Fibroblast of lung (primary cell): ENCODE measurements around the gene SLC38A3. TPM values are rescaled to one million over a fixed set of nuclear protein-coding genes. Genes with fewer than 3 reads are reported as not detected.

ENCODE experiments used
- DNase-seq, 2 donors: peaks; one replicate each; pipeline versions ENCODE4 v3.0.0 to v3.0.0-alpha.2; 2010; ENCODE audit warnings: low read depth in 2 of 2
- H2AFZ ChIP-seq: 2 replicates; pipeline ENCODE4 v1.5.1; 2012; ENCODE audit warnings: low read length, control low read depth, inconsistent platforms
- H3K27ac ChIP-seq: 2 replicates; pipeline ENCODE4 v1.5.1; 2011; ENCODE audit warnings: low read length, control low read depth; ENCODE audit not compliant: insufficient read depth
- H3K27me3 ChIP-seq: 2 replicates; pipeline ENCODE4 v1.5.1; 2011; ENCODE audit warnings: mild to moderate bottlenecking, low read length; ENCODE audit not compliant: control insufficient read depth, insufficient read depth
- H3K36me3 ChIP-seq: 2 replicates; pipeline ENCODE4 v1.5.1; 2011; ENCODE audit warnings: low read length; ENCODE audit not compliant: control insufficient read depth, insufficient read depth
- H3K4me1 ChIP-seq: 2 replicates; pipeline ENCODE4 v1.5.1; 2011; ENCODE audit warnings: low read length; ENCODE audit not compliant: control insufficient read depth, insufficient read depth; ENCODE audit errors: extremely low read depth
- H3K4me2 ChIP-seq: 2 replicates; pipeline ENCODE4 v1.5.1; 2011; ENCODE audit warnings: low read length, control low read depth; ENCODE audit not compliant: insufficient read depth; ENCODE audit errors: extremely low read depth
- H3K4me3 ChIP-seq, 4 experiments: fragments of 200-600 bp in 1 of 4; sonication (generic) in 1 of 4; replicated peaks in 1 of 4; 2 replicates each; pipeline ENCODE4 v1.5.1; 2011 to 2016; ENCODE audit warnings: low read length in 4 of 4, low read depth in 3 of 4, mild to moderate bottlenecking in 3 of 4, control low read depth in 2 of 4, inconsistent platforms in 1 of 4, mixed read lengths in 1 of 4; ENCODE audit not compliant: insufficient read depth in 1 of 4; ENCODE audit errors: control extremely low read depth in 1 of 4
- H3K79me2 ChIP-seq: 2 replicates; pipeline ENCODE4 v1.5.1; 2012; ENCODE audit warnings: mild to moderate bottlenecking, low read length, inconsistent platforms; ENCODE audit not compliant: control insufficient read depth, insufficient read depth
- H3K9ac ChIP-seq: 2 replicates; pipeline ENCODE4 v1.5.1; 2011; ENCODE audit warnings: mild to moderate bottlenecking, low read length, control low read depth; ENCODE audit not compliant: insufficient read depth
- H3K9me3 ChIP-seq: 2 replicates; pipeline ENCODE4 v1.5.1; 2012; ENCODE audit warnings: low read depth, low read length; ENCODE audit not compliant: control insufficient read depth, insufficient read depth
- H4K20me1 ChIP-seq: 2 replicates; pipeline ENCODE4 v1.5.1; 2011; ENCODE audit warnings: low read length; ENCODE audit not compliant: control insufficient read depth, insufficient read depth; ENCODE audit errors: extremely low read depth
- EZH2 ChIP-seq: IDR thresholded peaks from 2 replicates; pipeline ENCODE4 v1.5.1; 2012; ENCODE audit warnings: low read length, control low read depth, mild to moderate bottlenecking; ENCODE audit errors: missing control alignments
- polyA plus RNA-seq, 2 donors: library from polyadenylated mRNA; depleted of rRNA in 1 of 2; stranded (reverse) in 1 of 2; unstranded in 1 of 2; fragments of >200 nt; gene quantifications; 2 replicates each; pipeline ENCODE4 v1.2.1, GENCODE V29; 2011 to 2012; ENCODE audit warnings: missing spikeins in 1 of 2
- total RNA-seq: library from RNA; depleted of rRNA; stranded (reverse); fragments of >200 nt; gene quantifications from 2 replicates; pipeline ENCODE4 v1.2.1, GENCODE V29; 2014
- TF ChIP-seq, protein P1 (sequence below), 2 donors: IDR thresholded peaks in 1 of 2; conservative IDR thresholded peaks in 1 of 2; 1 replicate in 1 of 2; 2 replicates in 1 of 2; pipeline ENCODE4 v1.5.1; 2011 to 2012; ENCODE audit warnings: low read length in 2 of 2, control low read depth in 1 of 2, inconsistent platforms in 1 of 2, low read depth in 1 of 2, mild to moderate bottlenecking in 1 of 2

SLC38A3 gene
- total and polyA plus RNA-seq, 2 donors (not counting 1 experiment from before 2014, with no cell fraction given): 0.02 TPM; not detected in 1

DNA sequence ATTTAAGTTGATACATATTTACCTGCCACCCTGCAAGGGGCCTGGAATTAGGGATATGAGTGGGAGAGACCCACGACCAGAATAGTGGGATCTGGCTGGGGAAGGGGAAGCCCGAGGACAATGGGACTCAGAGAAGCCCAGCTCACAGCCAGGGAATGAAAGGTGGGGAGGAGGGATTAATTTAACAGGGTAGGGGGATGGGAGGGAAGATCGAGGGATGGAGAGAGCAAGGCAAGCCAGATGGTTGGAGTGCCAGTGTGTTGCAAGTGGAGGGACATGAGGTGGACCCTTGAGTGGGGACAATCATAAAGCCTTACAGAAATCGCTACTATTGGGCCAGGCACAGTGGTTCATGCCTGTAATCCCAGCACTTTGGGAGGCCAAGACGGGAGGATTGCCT, 26.5 kb downstream of the SLC38A3 start:
- no peak overlapping the region for H3K27ac ChIP-seq
- TF ChIP-seq, protein P1, sequence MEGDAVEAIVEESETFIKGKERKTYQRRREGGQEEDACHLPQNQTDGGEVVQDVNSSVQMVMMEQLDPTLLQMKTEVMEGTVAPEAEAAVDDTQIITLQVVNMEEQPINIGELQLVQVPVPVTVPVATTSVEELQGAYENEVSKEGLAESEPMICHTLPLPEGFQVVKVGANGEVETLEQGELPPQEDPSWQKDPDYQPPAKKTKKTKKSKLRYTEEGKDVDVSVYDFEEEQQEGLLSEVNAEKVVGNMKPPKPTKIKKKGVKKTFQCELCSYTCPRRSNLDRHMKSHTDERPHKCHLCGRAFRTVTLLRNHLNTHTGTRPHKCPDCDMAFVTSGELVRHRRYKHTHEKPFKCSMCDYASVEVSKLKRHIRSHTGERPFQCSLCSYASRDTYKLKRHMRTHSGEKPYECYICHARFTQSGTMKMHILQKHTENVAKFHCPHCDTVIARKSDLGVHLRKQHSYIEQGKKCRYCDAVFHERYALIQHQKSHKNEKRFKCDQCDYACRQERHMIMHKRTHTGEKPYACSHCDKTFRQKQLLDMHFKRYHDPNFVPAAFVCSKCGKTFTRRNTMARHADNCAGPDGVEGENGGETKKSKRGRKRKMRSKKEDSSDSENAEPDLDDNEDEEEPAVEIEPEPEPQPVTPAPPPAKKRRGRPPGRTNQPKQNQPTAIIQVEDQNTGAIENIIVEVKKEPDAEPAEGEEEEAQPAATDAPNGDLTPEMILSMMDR (conservative IDR thresholded peaks at IDR 0.05 in 1 of 2, IDR thresholded peaks at IDR 0.05 in 1 of 2; ENCODE audit: low read depth in 1 of 2, low read length in 2 of 2): no peak
- TF ChIP-seq EZH2: no peak
- no peaks in the 10 kb centered on the region for H3K27me3 ChIP-seq
- H3K79me2 ChIP-seq: peaks cover 5% of the 10 kb centered on the region
- no peak overlapping the region for H2AFZ ChIP-seq
- no peak overlapping the region for H3K9ac ChIP-seq
- no peaks in the 10 kb centered on the region for H4K20me1 ChIP-seq
- no peaks in the 10 kb centered on the region for H3K9me3 ChIP-seq
- no peak overlapping the region for H3K4me2 ChIP-seq
- H3K4me1 ChIP-seq: peaks cover 8% of the 10 kb centered on the region
- H3K36me3 ChIP-seq: no peaks in the 10 kb centered on the region
- no peak for DNase-seq
- H3K4me3 ChIP-seq: no peak overlapping the region

- no peak for DNase-seq
- no peak for TF ChIP-seq EZH2
- TF ChIP-seq, protein P1 (conservative IDR thresholded peaks at IDR 0.05 in 1 of 2, IDR thresholded peaks at IDR 0.05 in 1 of 2; ENCODE audit: low read depth in 1 of 2, low read length in 2 of 2): no peak
Observed at GRCh38 chr3:50232303-50232702, 27.2 kb downstream of the SLC38A3 start.

DNA sequence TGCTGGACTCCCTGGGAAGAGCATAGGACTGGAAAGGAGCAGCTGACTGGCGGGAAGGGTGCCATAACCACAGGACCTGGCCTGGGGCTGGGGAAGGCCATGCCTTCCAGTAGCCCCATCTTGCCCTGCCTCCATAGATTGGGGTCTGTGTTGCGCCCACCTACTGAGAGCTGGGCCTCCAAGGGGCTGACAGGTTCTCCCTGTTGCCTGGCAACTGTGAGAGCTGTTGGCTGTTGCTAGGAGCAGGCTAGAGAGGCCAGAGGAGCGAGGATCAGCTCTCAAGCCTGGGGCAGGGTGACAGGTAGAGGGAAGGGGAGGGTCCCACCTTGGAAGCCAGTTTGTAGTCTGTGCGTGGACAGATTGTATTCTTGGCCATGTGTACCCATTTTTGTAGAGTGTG, 28.1 kb downstream of the SLC38A3 start:
- Histone ChIP-seq H3K9ac (no peak overlapping the region), H4K20me1 (no peaks in the 10 kb centered on the region), H3K27me3 (no peaks in the 10 kb centered on the region), H3K79me2 (peaks cover 21% of the 10 kb centered on the region), H3K36me3 (peaks cover 2% of the 10 kb centered on the region), H3K4me1 (peaks cover 9% of the 10 kb centered on the region), H3K9me3 (no peaks in the 10 kb centered on the region), H2AFZ (no peak overlapping the region), H3K4me3 (no peak overlapping the region), H3K4me2 (no peak overlapping the region), H3K27ac (no peak overlapping the region)
- TF ChIP-seq, protein P1 (conservative IDR thresholded peaks at IDR 0.05 in 1 of 2, IDR thresholded peaks at IDR 0.05 in 1 of 2; ENCODE audit: low read depth in 1 of 2, low read length in 2 of 2): no peak
- no peak for TF ChIP-seq EZH2
- DNase-seq: no peak

More at GRCh38 chr3:50232303-50232702, 27.2 kb downstream of the SLC38A3 start:
- Histone ChIP-seq H3K79me2 (peaks cover 13% of the 10 kb centered on the region), H3K4me1 (peaks cover 8% of the 10 kb centered on the region), H3K27ac (no peak overlapping the region), H3K4me2 (no peak overlapping the region), H3K36me3 (no peaks in the 10 kb centered on the region), H3K4me3 (no peak overlapping the region), H3K9me3 (no peaks in the 10 kb centered on the region), H3K9ac (no peak overlapping the region), H4K20me1 (no peaks in the 10 kb centered on the region), H2AFZ (no peak overlapping the region), H3K27me3 (no peaks in the 10 kb centered on the region)
